H9 (cell line): Measurements from ENCODE around the gene COL18A1. TPM values are rescaled to one million over a fixed set of nuclear protein-coding genes. Genes with fewer than 3 reads are reported as not detected.

Experiments used
- DNase-seq: peaks from one replicate; pipeline ENCODE4 v3.0.0-alpha.2; 2017
- H2AFZ ChIP-seq: one replicate; pipeline ENCODE4 v1.6.1; 2013; ENCODE audit warnings: mild to moderate bottlenecking, low read length, control low read depth, moderate library complexity
- H2AK5ac ChIP-seq: 2 replicates; pipeline ENCODE4 v1.6.1; 2013; ENCODE audit warnings: low read length, control low read depth, mixed read lengths; ENCODE audit not compliant: insufficient read length
- H2BK120ac ChIP-seq: one replicate; pipeline ENCODE4 v1.6.1; 2013; ENCODE audit warnings: low read depth, mild to moderate bottlenecking, low read length, control low read depth, inconsistent platforms; ENCODE audit not compliant: poor library complexity, severe bottlenecking
- H2BK12ac ChIP-seq: 2 replicates; pipeline ENCODE4 v1.6.1; 2013; ENCODE audit warnings: low read length, control low read depth, mixed read lengths, low read depth; ENCODE audit not compliant: insufficient read length
- H2BK15ac ChIP-seq: 2 replicates; pipeline ENCODE4 v1.6.1; 2013; ENCODE audit warnings: low read depth, low read length, control low read depth
- H2BK20ac ChIP-seq: one replicate; pipeline ENCODE4 v1.6.1; 2013; ENCODE audit warnings: low read depth, mild to moderate bottlenecking, low read length, control low read depth, inconsistent platforms; ENCODE audit not compliant: poor library complexity, severe bottlenecking
- H2BK5ac ChIP-seq: 2 replicates; pipeline ENCODE4 v1.6.1; 2013; ENCODE audit warnings: low read length, control low read depth, mixed read lengths; ENCODE audit not compliant: insufficient read length
- H3K14ac ChIP-seq: 2 replicates; pipeline ENCODE4 v1.6.1; 2013; ENCODE audit warnings: low read length, control low read depth; ENCODE audit not compliant: insufficient read depth
- H3K18ac ChIP-seq: 2 replicates; pipeline ENCODE4 v1.6.1; 2013; ENCODE audit warnings: low read depth, mild to moderate bottlenecking, mixed read lengths, low read length, control low read depth; ENCODE audit not compliant: insufficient read length
- H3K23ac ChIP-seq: 2 replicates; pipeline ENCODE4 v1.6.1; 2013; ENCODE audit warnings: low read length, control low read depth, mixed read lengths, low read depth; ENCODE audit not compliant: insufficient read length
- H3K23me2 ChIP-seq: 2 replicates; pipeline ENCODE4 v1.6.1; 2013; ENCODE audit warnings: low read depth, mild to moderate bottlenecking, mixed read lengths, low read length, control low read depth; ENCODE audit not compliant: insufficient read length, poor library complexity, severe bottlenecking
- H3K27ac ChIP-seq: 2 replicates; pipeline ENCODE4 v1.5.1; 2013; ENCODE audit warnings: low read length, control low read depth, mixed read lengths, low read depth; ENCODE audit not compliant: insufficient read length
- H3K27me3 ChIP-seq: 2 replicates; pipeline ENCODE4 v1.6.1; 2013; ENCODE audit warnings: low read length, control low read depth, inconsistent platforms; ENCODE audit not compliant: insufficient read depth
- H3K4ac ChIP-seq: 2 replicates; pipeline ENCODE4 v1.6.1; 2013; ENCODE audit warnings: low read depth, mild to moderate bottlenecking, control low read depth, inconsistent platforms, low read length, moderate library complexity
- H3K4me1 ChIP-seq: 2 replicates; pipeline ENCODE4 v1.6.1; 2013; ENCODE audit warnings: low read length, control low read depth, inconsistent platforms; ENCODE audit not compliant: insufficient read depth
- H3K4me2 ChIP-seq: 2 replicates; pipeline ENCODE4 v1.6.1; 2013; ENCODE audit warnings: low read length, control low read depth, mixed read lengths; ENCODE audit not compliant: insufficient read length, insufficient read depth
- H3K56ac ChIP-seq: 2 replicates; pipeline ENCODE4 v1.6.1; 2013; ENCODE audit warnings: low read depth, mild to moderate bottlenecking, mixed read lengths, low read length, control low read depth; ENCODE audit not compliant: insufficient read length
- H3K79me1 ChIP-seq: 2 replicates; pipeline ENCODE4 v1.6.1; 2013; ENCODE audit warnings: low read depth, mild to moderate bottlenecking, moderate library complexity, low read length, control low read depth, inconsistent platforms; ENCODE audit not compliant: insufficient read depth, poor library complexity, severe bottlenecking
- H3K79me2 ChIP-seq: 2 replicates; pipeline ENCODE4 v1.6.1; 2013; ENCODE audit warnings: low read length, control low read depth, inconsistent platforms; ENCODE audit not compliant: insufficient read depth
- H3K9ac ChIP-seq: 2 replicates; pipeline ENCODE4 v1.6.1; 2013; ENCODE audit warnings: low read length, control low read depth, mixed read lengths; ENCODE audit not compliant: insufficient read length; ENCODE audit errors: extremely low read depth
- H3K9me3 ChIP-seq: one replicate; pipeline ENCODE4 v1.6.1; 2013; ENCODE audit warnings: low read depth, low read length, inconsistent platforms; ENCODE audit not compliant: control insufficient read depth
- H3T11ph ChIP-seq: one replicate; pipeline ENCODE4 v1.6.1; 2013; ENCODE audit warnings: mild to moderate bottlenecking, low read length, control low read depth, inconsistent platforms
- H4K20me1 ChIP-seq: one replicate; pipeline ENCODE4 v1.6.1; 2013; ENCODE audit not compliant: control insufficient read depth, insufficient read length, insufficient read depth
- H4K5ac ChIP-seq: 2 replicates; pipeline ENCODE4 v1.6.1; 2013; ENCODE audit warnings: low read depth, mild to moderate bottlenecking, mixed read lengths, low read length, control low read depth; ENCODE audit not compliant: insufficient read length
- H4K8ac ChIP-seq: replicated peaks from 2 replicates; pipeline ENCODE4 v1.6.1; 2013; ENCODE audit warnings: low read length, control low read depth, mixed read lengths, low read depth; ENCODE audit not compliant: insufficient read length
- H4K91ac ChIP-seq: 2 replicates; pipeline ENCODE4 v1.6.1; 2013; ENCODE audit warnings: low read depth, mild to moderate bottlenecking, moderate library complexity, mixed read lengths, low read length, control low read depth; ENCODE audit not compliant: insufficient read length
- H3K27ac Mint-ChIP-seq, 3 experiments: 2 replicates in 2 of 3; 3 replicates in 1 of 3; pipeline ENCODE4 v1.8.0; 2020 to 2021; ENCODE audit warnings: mixed read lengths in 3 of 3, mild to moderate bottlenecking in 1 of 3, moderate library complexity in 1 of 3
- H3K27me3 Mint-ChIP-seq: 2 replicates; pipeline ENCODE4 v1.8.0; 2021; ENCODE audit warnings: low read depth, mild to moderate bottlenecking, moderate library complexity, mixed read lengths
- H3K36me3 Mint-ChIP-seq, 3 experiments: 2 replicates in 2 of 3; 3 replicates in 1 of 3; pipeline ENCODE4 v1.8.0; 2020 to 2021; ENCODE audit warnings: low read depth in 3 of 3, mixed read lengths in 3 of 3; ENCODE audit not compliant: insufficient read depth in 1 of 3
- H3K4me1 Mint-ChIP-seq, 2 experiments: 2 replicates each; pipeline ENCODE4 v1.8.0; 2020; ENCODE audit warnings: mixed read lengths in 2 of 2
- H3K4me3 Mint-ChIP-seq, 2 experiments: 2 replicates in 1 of 2; 3 replicates in 1 of 2; pipeline ENCODE4 v1.8.0; 2020 to 2021; ENCODE audit warnings: mild to moderate bottlenecking in 2 of 2, mixed read lengths in 2 of 2, moderate library complexity in 1 of 2
- H3K9me3 Mint-ChIP-seq, 2 experiments: 2 replicates in 1 of 2; 3 replicates in 1 of 2; pipeline ENCODE4 v1.8.0; 2020; ENCODE audit warnings: mild to moderate bottlenecking in 2 of 2, mixed read lengths in 2 of 2, moderate library complexity in 1 of 2
- WGBS: extraction: QIAGEN DNeasy Blood & Tissue Kit; methylation state at CpG from one replicate; pipeline ENCODE4 v1.1.7; 2013; ENCODE audit warnings: missing lambda C conversion rate, low lambda C conversion rate, mixed read lengths; ENCODE audit not compliant: insufficient read length; ENCODE audit errors: extremely low coverage; 5-methylcytosine and 5-hydroxymethylcytosine counted together
- total RNA-seq: library from RNA; stranded (reverse); gene quantifications from 2 replicates; pipeline ENCODE4 v1.2.1, GENCODE V29; 2021
- TF ChIP-seq, protein P1 (sequence below): fragments of 200-600 bp; sonication (generic); conservative IDR thresholded peaks from 3 replicates; pipeline ENCODE4 v1.8.0; 2021; ENCODE audit warnings: antibody characterized with exemption, mild to moderate bottlenecking

Gene COL18A1
- total RNA-seq, 1 experiment from 2014 or later, result 232 TPM

DNA sequence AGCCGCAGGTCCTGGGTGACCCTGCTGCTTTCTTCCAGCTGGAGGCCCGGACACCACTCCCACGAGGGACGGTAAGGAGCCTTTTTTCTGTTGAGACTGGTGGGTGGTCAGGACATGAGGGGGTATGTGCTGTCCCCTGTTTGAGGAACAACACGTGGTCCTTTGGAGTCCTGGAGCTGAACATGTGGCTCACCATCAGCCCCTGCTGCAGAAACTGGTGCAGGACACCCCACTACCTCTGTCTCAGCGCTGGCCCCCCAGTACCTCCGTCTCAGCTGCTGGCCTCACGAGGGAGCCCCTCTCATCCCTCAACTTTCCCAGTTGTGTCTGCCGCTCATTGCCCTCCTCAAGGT, 102.5 kb downstream of the COL18A1 start:
- no peak overlapping the region for H2AFZ ChIP-seq

More for the DNA sequence above, 102.5 kb downstream of the COL18A1 start:
- H4K91ac ChIP-seq, result no peak overlapping the region
- Mint-ChIP-seq H3K27ac (peak overlapping the region in 1 of 3 experiments; percentile 25; a peak in 1 of 7 replicates), H3K4me3 (no peak overlapping the region), H3K36me3 (peaks cover 3 to 39% (median 29%) of the 10 kb centered on the region in 3 experiments; a peak in 6 of 7 replicates), H3K9me3 (no peaks in the 10 kb centered on the region; a peak in 1 of 5 replicates), H3K27me3 (peaks cover 7% of the 10 kb centered on the region; the same call in 1 of the 2 replicates), H3K4me1 (peaks cover 0 to 4% of the 10 kb centered on the region in 2 experiments; a peak in 1 of 4 replicates)
- H3K4me2 ChIP-seq, result no peak overlapping the region
- no peak for DNase-seq
- TF ChIP-seq, protein P1, sequence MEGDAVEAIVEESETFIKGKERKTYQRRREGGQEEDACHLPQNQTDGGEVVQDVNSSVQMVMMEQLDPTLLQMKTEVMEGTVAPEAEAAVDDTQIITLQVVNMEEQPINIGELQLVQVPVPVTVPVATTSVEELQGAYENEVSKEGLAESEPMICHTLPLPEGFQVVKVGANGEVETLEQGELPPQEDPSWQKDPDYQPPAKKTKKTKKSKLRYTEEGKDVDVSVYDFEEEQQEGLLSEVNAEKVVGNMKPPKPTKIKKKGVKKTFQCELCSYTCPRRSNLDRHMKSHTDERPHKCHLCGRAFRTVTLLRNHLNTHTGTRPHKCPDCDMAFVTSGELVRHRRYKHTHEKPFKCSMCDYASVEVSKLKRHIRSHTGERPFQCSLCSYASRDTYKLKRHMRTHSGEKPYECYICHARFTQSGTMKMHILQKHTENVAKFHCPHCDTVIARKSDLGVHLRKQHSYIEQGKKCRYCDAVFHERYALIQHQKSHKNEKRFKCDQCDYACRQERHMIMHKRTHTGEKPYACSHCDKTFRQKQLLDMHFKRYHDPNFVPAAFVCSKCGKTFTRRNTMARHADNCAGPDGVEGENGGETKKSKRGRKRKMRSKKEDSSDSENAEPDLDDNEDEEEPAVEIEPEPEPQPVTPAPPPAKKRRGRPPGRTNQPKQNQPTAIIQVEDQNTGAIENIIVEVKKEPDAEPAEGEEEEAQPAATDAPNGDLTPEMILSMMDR, result no peak
- H2BK12ac ChIP-seq, result no peak overlapping the region
- no peaks in the 10 kb centered on the region for H3K79me2 ChIP-seq
- no peak overlapping the region for H3T11ph ChIP-seq
- H3K27ac ChIP-seq, result no peak overlapping the region
- H3K23ac ChIP-seq, result no peak overlapping the region
- no peak overlapping the region for H2AK5ac ChIP-seq
- no peak overlapping the region for H3K56ac ChIP-seq
- no peaks in the 10 kb centered on the region for H4K20me1 ChIP-seq
- no peak overlapping the region for H3K4ac ChIP-seq
- no peaks in the 10 kb centered on the region for H3K9me3 ChIP-seq
- no peak overlapping the region for H2BK15ac ChIP-seq
- no peak overlapping the region for H2BK120ac ChIP-seq
- no peak overlapping the region for H3K18ac ChIP-seq
- no CpG with 5 or more reads among the region's 9 CpGs for WGBS
- no peak overlapping the region for H2BK20ac ChIP-seq
- H3K27me3 ChIP-seq, result no peaks in the 10 kb centered on the region
- H2BK5ac ChIP-seq, result no peak overlapping the region
- no peaks in the 10 kb centered on the region for H3K79me1 ChIP-seq
- no peak overlapping the region for H4K8ac ChIP-seq
- no peaks in the 10 kb centered on the region for H3K4me1 ChIP-seq
- no peak overlapping the region for H4K5ac ChIP-seq
- H3K14ac ChIP-seq, result no peak overlapping the region
- no peak overlapping the region for H3K9ac ChIP-seq
- no peaks in the 10 kb centered on the region for H3K23me2 ChIP-seq
